Activated CD4-positive, alpha-beta T cell treated with anti-CD3 and anti-CD28 coated beads, Interleukin-2, amount 50 U/mL, for 16 hours (primary cell): ENCODE data around the gene CORO2B.
"Not testable (repeated sequence)": the region's sequence is repeated elsewhere in the genome, so short reads cannot be mapped to it uniquely, and the experiment has no call there.

Experiments used
- DNase-seq: peaks from one replicate; pipeline ENCODE4 v3.0.0-alpha.2; 2020

The CORO2B gene

GRCh38 chr15:68593341-68593740, 14.5 kb downstream of the CORO2B start:
- no peak for DNase-seq

DNA sequence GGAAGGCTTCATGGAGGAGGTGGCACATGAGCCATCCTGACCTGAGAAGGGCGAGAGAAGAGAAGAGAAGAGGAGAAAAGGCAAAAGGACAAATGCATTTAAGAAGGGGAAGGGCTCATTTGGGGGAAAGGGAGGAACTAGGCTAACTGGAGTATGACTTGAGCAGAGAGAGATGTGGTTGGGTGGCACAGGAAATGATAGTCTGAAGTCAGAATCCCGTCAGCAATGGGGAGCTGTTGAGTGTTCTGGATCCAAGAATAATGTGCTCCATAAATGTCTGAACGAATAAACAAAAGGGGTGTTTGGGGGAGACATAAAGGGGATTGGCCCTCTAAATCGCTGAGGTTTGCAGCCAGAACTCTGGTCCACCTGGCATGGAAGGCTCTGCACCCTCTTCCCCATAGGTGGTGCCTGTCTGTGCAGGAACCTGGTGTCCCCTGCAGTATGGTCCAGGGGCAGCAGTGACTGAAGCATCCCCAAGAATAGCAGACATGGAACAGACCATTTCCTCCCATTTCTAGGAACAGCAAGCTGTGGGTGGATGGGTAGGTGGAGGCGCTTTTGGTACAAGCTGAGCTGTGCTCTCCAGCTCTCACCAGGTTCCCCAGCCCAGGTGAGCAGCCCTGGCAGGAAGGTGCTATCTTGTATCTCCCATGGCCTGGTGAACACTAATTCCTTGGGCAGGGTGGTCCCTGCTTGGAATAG, 15.2 kb downstream of the CORO2B start:
- DNase-seq, result no peak

DNA sequence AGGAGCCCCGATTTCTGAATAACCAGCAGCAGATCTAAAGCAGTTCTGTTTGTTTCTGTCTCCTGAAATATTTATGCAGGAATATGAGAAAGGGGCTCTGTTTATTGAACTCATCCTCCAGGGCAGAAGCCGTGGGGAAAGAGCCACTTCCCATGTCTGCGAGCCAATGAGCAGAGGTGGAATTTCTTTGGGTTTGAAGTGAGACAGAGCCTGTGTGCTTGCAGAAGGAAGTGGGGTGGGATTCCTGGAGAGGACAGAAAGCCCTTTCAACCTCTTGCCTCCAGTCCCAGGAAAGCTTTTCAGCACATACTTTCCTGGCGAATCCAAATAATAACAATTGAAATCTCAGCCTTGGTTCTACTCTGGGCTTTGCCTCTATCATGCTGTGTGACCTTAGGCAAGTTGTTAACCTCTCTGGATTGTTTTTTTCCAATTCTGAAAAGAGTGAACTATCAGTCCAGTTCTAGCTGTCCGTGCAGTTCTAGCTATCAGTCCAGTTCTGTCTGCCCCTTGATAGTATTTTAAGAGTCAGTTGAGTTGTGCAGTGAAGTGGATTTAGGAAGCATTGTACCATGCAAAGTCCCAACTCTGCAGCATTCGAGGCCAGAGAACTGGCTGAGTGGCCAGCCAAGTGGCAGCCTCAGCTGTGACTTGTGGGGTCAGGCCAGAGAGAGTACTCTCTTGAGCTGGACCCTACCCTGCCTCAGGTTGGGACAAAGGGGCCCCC, 15.9 kb downstream of the CORO2B start:
- DNase-seq, result no peak

DNA sequence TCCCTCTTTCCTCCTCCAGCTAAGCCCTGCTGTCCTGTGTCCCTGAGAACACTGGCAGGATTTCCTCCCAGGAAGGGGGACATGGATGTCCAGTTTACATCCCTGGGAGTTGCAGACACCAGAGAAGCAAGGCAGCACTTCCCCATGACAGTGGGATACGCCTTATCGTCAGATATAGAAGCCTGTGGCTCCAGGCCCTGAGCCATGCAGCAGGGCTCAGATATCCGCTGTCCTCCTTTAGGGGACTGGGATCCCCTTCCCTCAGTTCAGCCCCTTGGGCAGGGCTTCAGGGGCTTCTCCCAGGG, 16.4 kb downstream of the CORO2B start:
- DNase-seq, result no peak

DNA sequence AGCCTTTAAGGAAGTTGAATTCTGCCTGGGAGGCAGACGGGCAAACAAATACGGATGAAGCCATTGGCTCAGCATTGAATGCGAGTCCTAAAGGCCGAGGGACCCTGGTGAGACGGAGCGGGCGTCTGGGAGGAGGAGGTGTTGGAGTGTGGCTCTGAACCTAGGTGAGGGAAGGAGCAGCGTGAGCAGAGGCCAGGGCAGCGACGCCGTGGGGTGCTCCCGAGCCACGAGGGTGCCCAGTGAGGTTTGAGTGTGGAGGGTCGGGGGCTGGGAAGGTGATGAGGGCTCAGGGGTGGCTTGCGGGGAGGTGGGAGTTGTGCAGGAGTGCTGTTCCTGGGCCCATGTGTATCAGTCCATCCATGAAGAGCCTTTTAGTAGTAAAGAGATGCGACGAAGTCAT, 17.0 kb downstream of the CORO2B start:
- no peak for DNase-seq

- DNase-seq, result no peak
These were observed 17.9 kb downstream of the CORO2B start for GRCh38 chr15:68596691-68597090.

- DNase-seq, result no peak
These were observed 18.8 kb downstream of the CORO2B start for GRCh38 chr15:68597581-68597980.

DNA sequence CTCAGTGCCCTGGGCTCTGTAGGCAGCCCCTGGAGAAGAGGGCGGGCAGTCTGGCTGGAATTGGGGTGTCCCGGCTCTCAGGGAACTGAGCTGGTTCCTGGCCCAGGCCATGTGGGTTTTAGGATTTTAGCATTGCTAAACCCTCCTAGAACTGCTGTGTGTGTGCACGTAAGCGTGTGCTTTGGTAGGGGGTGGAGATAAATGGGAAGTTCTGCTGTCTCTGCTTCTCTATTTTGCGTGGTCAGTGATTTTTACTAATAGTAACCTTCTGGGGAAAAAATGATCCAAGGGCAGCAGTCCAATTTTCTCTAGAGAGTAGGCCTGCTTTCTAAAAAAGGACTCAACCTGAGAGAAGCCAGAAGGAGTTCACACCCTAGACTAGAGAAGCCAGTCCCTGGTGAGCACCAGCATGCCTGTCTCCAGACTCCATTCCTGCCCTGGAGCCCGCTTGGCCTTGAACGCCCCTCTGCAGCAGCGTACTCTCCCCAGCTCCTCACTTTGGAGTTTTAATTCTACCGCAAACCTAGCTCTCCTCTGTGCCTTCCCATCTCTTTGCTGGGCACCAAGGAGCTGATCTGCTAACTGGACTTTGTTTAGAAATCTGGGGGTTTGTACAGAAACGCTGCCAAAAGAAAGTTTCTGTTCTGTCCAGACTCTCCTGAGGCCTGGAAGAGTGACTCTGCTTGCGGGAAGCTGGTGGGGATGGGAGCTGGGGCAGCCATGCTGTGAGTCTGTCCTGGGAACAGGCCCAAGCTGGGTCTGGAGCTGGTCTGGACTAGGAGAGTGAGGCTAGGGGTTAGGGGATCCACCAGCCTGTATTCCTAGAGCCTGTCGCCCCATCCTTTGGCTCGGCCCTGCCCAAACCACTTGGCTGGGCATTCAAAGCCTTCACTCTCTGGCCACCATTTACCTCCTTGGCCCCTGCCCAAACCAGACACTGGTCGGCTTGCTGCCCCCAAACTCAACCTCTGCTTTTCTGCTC, 19.7 kb downstream of the CORO2B start:
- no peak for DNase-seq

- DNase-seq, result no peak
These were observed 20.4 kb downstream of the CORO2B start for GRCh38 chr15:68599153-68599545.

- no peak for DNase-seq
These were observed 20.8 kb downstream of the CORO2B start for GRCh38 chr15:68599560-68600071.

DNA sequence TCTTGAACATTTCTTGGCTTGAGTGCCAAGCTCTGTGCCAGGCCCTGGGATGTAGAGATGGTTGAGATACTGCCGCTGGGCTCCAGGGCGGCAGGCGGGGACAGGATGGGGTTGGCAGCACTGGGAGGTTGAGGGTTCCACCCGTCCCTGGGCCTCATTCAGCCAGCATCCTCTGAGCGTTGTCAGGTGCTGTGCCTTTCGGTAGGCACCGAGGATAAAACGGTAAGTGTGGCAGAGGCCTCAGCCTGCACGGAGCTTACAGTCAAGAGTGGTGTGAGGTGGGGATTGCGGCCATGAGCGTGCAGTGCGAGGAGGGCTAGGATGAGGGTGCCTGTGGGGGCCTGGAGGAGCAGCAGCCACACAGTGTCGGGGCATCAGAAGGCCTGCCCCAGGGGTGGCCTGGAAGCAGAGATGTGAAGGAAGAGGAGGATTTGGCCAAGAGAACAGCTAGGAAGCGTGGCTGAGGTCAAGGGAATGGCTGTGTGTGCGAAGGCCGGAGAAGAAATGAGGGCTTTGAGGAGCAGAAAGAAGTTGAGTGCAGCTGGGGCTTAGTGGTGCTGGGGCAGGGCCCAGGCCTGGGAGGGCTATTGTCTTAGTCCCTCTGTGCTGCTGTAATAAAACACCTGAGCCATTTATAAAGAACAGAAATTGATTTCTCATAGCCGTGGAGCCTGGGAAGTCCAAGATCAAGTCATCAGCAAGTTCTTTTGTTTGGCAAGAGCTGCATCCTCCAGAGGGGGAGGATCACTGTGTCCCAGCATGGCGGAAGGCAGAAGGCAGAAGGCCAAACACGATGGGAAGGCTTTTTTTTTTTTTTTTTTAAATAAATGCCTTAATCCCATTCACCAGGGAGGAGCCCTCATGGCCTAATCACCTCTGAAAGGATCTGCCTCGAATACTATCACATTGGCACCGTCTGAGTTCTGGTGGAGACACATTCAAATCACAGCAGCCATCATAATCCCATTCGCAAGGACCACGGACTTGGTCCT, 22.7 kb downstream of the CORO2B start:
- no peak for DNase-seq

DNA sequence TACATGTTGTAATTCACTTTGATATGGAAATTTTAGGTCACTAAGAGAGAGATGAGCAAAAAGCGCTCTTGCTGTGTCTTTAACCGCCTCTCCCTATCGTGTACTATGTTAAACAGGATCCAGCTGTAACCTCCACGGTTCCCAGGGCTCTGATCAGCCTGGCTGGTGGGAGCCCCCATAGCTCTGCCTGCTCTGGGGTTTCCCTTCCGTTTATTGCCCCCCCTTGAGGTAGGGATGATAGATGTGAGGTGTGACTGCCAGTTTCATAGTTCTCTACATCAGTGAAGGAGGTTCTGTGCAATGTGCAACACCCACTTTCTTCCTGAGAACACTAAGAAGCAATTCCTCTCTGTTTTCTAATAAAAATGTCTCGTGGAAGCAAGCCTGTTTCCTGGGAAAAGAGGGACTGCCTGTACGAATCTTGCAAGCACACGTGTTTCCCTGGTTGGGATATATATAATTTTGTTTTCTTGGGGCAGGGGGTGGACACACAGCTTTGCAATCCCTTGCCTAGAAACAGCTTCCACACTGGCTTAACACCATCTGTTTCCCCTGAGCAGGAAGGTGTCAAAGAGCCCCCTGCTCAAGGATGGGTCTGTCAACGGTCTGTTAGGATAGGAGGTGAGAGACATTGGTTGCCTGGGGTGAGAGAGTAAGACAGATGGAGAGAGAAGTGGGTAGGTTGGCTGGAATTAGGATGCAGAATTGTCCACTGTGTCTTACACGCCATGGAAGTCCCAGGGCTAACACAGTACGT, 23.8 kb downstream of the CORO2B start:
- no peak for DNase-seq

- no peak for DNase-seq
These were observed 24.4 kb downstream of the CORO2B start for GRCh38 chr15:68603216-68603595.

DNA sequence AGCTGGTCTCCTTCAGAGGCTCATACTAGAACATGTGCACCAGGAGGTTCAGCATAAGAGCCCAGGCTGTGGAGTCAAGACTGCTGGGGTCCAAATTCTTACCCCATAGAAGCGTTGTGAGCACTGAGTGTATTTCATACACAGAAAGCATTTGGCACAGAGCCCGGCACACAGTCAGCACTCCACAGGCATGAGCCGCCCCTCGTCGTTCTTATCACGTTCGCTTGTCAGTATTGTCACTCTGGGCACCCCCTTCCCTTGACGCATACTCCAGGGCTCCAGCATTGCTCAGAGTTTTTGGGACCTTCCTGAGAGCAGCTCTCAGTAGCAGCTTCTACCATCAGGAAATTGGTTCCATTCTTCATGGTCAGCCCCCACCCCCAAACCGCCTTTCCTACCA, 25.2 kb downstream of the CORO2B start:
- DNase-seq, result no peak

DNA sequence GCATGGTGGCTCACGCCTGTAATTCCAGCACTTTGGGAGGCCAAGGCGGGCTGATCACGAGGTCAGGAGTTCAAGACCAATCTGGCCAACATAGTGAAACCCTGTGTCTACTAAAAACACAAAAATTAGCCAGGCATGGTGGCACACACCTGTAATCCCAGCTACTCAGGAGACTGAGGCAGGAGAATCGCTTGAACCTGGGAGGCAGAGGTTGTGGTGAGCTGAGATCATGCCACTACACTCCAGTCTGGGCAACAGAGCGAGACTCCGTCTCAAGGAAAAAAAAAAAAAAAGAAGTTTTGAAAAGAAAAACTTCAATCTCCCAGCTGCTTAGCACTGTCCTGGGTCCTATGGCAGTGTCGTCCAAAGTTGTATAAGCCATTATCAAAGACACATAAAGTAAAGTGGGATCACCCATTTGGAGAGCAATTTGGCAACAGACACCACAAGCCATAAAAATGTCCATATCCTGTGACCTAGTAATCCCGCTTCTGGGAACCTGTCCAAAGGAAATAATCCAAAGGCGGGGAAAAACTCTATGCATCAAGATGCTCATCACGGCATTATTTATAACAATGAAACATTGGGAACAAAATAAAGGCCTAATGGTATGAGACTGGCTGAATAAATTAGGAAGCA, 26.2 kb downstream of the CORO2B start:
- DNase-seq, result not testable (repeated sequence)

DNA sequence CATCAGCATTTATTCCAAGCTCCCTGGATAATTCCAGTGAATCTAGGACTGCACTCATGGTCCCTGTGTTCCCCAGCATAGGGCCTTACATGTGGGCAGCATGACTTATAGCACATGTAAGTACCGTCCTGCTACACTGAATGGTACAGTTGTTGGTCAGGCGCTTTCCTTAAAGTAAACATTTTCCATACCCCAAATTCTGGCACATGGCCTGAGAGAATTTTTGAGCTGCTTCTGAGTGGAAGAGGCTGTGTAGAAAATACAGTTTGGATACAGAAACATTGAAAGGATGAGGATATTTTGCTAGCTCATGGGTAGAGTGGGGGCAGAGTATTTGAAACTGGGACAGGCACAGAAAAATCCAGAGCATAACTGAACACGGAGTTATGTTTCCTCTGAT, 27.6 kb downstream of the CORO2B start:
- DNase-seq, result no peak

- DNase-seq, result no peak
These were observed 29.5 kb downstream of the CORO2B start for GRCh38 chr15:68608206-68608843.

DNA sequence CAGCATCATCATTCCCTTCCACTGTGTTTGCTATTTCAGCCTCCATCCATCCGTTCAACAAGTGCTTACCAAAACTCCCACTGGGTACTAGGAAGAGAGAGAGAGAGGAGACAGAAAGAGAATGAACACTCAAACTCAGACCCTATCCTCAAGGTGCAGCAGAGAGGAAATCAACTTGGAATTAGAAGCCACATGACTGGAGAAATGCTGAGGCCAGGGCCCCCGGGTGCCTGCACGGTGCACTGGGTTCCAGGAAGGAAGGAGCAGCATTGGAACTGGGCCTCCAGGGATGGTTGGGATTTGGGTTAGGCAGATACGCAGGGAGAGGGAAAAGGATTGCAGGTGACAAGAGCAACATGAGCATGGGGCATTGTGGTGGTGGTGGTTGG, 30.0 kb downstream of the CORO2B start:
- DNase-seq, result no peak

DNA sequence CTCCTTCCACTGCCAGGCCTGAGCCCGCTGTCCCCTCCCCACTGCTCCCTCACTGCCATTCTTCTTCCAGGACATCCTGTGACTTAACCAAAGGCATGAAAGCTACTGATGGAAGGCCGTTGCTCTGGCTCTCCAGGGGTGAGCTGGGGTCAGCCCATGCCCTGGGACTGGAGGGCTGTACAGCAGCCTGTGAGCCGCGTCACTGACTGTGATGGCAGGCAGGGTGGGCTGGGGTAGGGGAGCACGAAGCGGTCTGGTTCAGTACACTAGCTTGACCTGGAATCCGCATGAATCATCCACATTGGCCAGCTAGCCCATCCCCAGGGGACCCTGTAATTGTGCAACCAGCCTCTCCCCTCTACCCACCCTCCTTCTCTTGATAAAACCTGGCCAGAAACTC, 30.8 kb downstream of the CORO2B start:
- no peak for DNase-seq

- no peak for DNase-seq
These were observed 32.0 kb downstream of the CORO2B start for GRCh38 chr15:68610825-68611224.
